ENCODE measurements around the gene ACAT1.
"Not testable (repeated sequence)": the region's sequence is repeated elsewhere in the genome, so short reads cannot be mapped to it uniquely, and the experiment has no call there.

DNA sequence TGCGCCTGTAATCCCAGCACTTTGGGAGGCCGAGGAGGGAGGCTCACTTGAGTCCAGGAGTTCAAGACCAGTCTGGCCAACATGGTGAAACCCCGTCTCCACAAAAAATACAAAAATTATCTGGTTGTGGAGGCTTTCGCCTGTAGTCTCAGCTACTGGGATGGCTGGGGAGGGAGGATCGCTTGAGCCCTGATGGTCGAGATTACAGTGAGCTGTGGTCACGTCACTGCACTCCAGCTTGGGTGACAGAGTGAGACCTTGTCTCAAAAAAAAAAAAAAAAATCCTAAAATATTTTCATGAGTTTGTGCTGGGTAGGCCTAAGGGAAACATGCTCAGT, 462 bp upstream of the ACAT1 start:
- TF ChIP-seq, protein P1, sequence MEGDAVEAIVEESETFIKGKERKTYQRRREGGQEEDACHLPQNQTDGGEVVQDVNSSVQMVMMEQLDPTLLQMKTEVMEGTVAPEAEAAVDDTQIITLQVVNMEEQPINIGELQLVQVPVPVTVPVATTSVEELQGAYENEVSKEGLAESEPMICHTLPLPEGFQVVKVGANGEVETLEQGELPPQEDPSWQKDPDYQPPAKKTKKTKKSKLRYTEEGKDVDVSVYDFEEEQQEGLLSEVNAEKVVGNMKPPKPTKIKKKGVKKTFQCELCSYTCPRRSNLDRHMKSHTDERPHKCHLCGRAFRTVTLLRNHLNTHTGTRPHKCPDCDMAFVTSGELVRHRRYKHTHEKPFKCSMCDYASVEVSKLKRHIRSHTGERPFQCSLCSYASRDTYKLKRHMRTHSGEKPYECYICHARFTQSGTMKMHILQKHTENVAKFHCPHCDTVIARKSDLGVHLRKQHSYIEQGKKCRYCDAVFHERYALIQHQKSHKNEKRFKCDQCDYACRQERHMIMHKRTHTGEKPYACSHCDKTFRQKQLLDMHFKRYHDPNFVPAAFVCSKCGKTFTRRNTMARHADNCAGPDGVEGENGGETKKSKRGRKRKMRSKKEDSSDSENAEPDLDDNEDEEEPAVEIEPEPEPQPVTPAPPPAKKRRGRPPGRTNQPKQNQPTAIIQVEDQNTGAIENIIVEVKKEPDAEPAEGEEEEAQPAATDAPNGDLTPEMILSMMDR (IDR thresholded peaks at IDR 0.05): not testable (repeated sequence)
- not testable (repeated sequence) for TF ChIP-seq POLR2A (IDR thresholded peaks at IDR 0.05)
